ENCODE measurements around the gene DPYSL3.

Gene DPYSL3

GRCh38 chr5:147403651-147404640 lies 105.9 kb downstream of the DPYSL3 start:
- no peak for DNase-seq (ENCODE audit: low read depth in 2 of 2)

- no peak for DNase-seq (ENCODE audit: low read depth in 2 of 2)
Measured at GRCh38 chr5:147400881-147401280, 109.0 kb downstream of the DPYSL3 start.

GRCh38 chr5:147400126-147400809 lies 109.6 kb downstream of the DPYSL3 start:
- DNase-seq (ENCODE audit: low read depth in 2 of 2), result no peak

- DNase-seq (ENCODE audit: low read depth in 2 of 2), result no peak
Measured at GRCh38 chr5:147398860-147399259, 111.0 kb downstream of the DPYSL3 start.

GRCh38 chr5:147397616-147398015 lies 112.3 kb downstream of the DPYSL3 start:
- no peak for DNase-seq (ENCODE audit: low read depth in 2 of 2)

- DNase-seq (ENCODE audit: low read depth in 2 of 2), result no peak
Measured at GRCh38 chr5:147396070-147396823, 113.6 kb downstream of the DPYSL3 start.

GRCh38 chr5:147393874-147394672 lies 115.8 kb downstream of the DPYSL3 start:
- DNase-seq (ENCODE audit: low read depth in 2 of 2), result no peak

GRCh38 chr5:147391781-147392180 lies 118.1 kb downstream of the DPYSL3 start:
- no peak for DNase-seq (ENCODE audit: low read depth in 2 of 2)

- DNase-seq (ENCODE audit: low read depth in 2 of 2), result no peak
Measured at GRCh38 chr5:147390654-147391225, 119.1 kb downstream of the DPYSL3 start.

GRCh38 chr5:147388184-147389108 lies 121.4 kb downstream of the DPYSL3 start:
- DNase-seq (ENCODE audit: low read depth in 2 of 2), result no peak

GRCh38 chr5:147387109-147387508 lies 122.8 kb downstream of the DPYSL3 start:
- no peak for DNase-seq (ENCODE audit: low read depth in 2 of 2)

- no peak for DNase-seq (ENCODE audit: low read depth in 2 of 2)
Measured at GRCh38 chr5:147384346-147385193, 125.3 kb downstream of the DPYSL3 start.

- DNase-seq (ENCODE audit: low read depth in 2 of 2), result no peak
Measured at GRCh38 chr5:147382776-147383175, 127.1 kb downstream of the DPYSL3 start.

GRCh38 chr5:147381555-147381954 lies 128.3 kb downstream of the DPYSL3 start:
- no peak for DNase-seq (ENCODE audit: low read depth in 2 of 2)

GRCh38 chr5:147377682-147378081 lies 132.2 kb downstream of the DPYSL3 start:
- DNase-seq (ENCODE audit: low read depth in 2 of 2), result no peak

GRCh38 chr5:147375151-147375550 lies 134.7 kb downstream of the DPYSL3 start:
- DNase-seq (ENCODE audit: low read depth in 2 of 2), result no peak

- DNase-seq (ENCODE audit: low read depth in 2 of 2), result no peak
Measured at GRCh38 chr5:147373328-147373727, 136.5 kb downstream of the DPYSL3 start.

GRCh38 chr5:147372191-147372590 lies 137.7 kb downstream of the DPYSL3 start:
- no peak for DNase-seq (ENCODE audit: low read depth in 2 of 2)

- DNase-seq (ENCODE audit: low read depth in 2 of 2), result no peak
Measured at GRCh38 chr5:147371290-147371689, 138.6 kb downstream of the DPYSL3 start.
